AG04450 (cell line): Measurements from ENCODE around the gene CRHR1. TPM values are rescaled to one million over a fixed set of nuclear protein-coding genes. Genes with fewer than 3 reads are reported as not detected.

ENCODE experiments used
- CTCF ChIA-PET: fragments of 300-600, 350-600 bp; formaldehyde crosslinking; extraction: SDS; loops from one replicate; lab custom pipeline; 2022; ENCODE audit warnings: antibody characterized with exemption, inconsistent platforms; lab: Charles Lee
- POLR2A ChIA-PET: fragments of 350-600 bp; formaldehyde crosslinking; extraction: SDS; loops from one replicate; lab custom pipeline; 2021; ENCODE audit warnings: antibody characterized with exemption, inconsistent platforms; lab: Yijun Ruan, JAX
- DNase-seq: peaks from one replicate; pipeline ENCODE4 v3.0.0-alpha.2; 2011; ENCODE audit warnings: low read depth, low spot score
- H3K27ac ChIP-seq: one replicate; pipeline ENCODE4 v1.5.1; 2012; ENCODE audit warnings: low read depth, low read length, control low read depth
- H3K27me3 ChIP-seq: one replicate; pipeline ENCODE4 v1.6.0; 2012; ENCODE audit warnings: low read length; ENCODE audit not compliant: control insufficient read depth, insufficient read depth
- H3K4me3 ChIP-seq: 2 replicates; pipeline ENCODE4 v1.5.1; 2011; ENCODE audit warnings: mild to moderate bottlenecking, low read depth, low read length, control low read depth
- H3K9me3 ChIP-seq: 2 replicates; pipeline ENCODE4 v1.5.1; 2012; ENCODE audit warnings: low read length; ENCODE audit not compliant: control insufficient read depth, insufficient read depth
- polyA plus RNA-seq: library from polyadenylated mRNA; depleted of rRNA; stranded (reverse); fragments of >200 nt; gene quantifications from 2 replicates; pipeline ENCODE4 v1.2.3, GENCODE V29; 2011
- TF ChIP-seq, protein P1 (sequence below): IDR thresholded peaks from 2 replicates; pipeline ENCODE4 v1.5.1; 2011; ENCODE audit warnings: low read depth, low read length, control low read depth, inconsistent platforms

CRHR1 gene
- polyA plus RNA-seq, 1 experiment = not detected

DNA sequence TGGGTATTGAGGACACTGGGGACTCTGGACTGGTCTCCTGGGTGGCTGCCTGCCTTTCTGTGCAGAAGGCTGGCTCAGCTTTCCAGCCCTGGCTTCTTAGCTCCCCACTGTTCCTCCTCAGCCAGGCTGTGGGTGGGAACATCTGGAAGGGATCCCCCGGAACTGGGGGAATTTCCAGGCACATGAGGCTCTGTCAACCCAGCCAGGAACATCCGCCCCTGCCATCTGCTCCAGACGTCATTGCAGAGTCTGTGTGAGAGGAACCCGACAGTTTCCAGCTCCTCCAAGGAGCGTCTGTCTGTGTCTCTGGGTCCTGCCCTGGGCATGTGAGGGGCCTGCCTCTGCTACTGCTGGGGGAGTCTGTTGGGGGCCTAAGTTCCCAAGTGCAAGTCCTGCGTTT, 36.2 kb upstream of the CRHR1 start:
- TF ChIP-seq, protein P1, sequence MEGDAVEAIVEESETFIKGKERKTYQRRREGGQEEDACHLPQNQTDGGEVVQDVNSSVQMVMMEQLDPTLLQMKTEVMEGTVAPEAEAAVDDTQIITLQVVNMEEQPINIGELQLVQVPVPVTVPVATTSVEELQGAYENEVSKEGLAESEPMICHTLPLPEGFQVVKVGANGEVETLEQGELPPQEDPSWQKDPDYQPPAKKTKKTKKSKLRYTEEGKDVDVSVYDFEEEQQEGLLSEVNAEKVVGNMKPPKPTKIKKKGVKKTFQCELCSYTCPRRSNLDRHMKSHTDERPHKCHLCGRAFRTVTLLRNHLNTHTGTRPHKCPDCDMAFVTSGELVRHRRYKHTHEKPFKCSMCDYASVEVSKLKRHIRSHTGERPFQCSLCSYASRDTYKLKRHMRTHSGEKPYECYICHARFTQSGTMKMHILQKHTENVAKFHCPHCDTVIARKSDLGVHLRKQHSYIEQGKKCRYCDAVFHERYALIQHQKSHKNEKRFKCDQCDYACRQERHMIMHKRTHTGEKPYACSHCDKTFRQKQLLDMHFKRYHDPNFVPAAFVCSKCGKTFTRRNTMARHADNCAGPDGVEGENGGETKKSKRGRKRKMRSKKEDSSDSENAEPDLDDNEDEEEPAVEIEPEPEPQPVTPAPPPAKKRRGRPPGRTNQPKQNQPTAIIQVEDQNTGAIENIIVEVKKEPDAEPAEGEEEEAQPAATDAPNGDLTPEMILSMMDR = no peak
- ChIA-PET CTCF (no interaction called here), POLR2A (no interaction called here)
- no peak overlapping the region for H3K4me3 ChIP-seq
- H3K27ac ChIP-seq = no peak overlapping the region
- peaks cover 17% of the 10 kb centered on the region for H3K27me3 ChIP-seq
- no peak for DNase-seq
- H3K9me3 ChIP-seq = no peaks in the 10 kb centered on the region

DNA sequence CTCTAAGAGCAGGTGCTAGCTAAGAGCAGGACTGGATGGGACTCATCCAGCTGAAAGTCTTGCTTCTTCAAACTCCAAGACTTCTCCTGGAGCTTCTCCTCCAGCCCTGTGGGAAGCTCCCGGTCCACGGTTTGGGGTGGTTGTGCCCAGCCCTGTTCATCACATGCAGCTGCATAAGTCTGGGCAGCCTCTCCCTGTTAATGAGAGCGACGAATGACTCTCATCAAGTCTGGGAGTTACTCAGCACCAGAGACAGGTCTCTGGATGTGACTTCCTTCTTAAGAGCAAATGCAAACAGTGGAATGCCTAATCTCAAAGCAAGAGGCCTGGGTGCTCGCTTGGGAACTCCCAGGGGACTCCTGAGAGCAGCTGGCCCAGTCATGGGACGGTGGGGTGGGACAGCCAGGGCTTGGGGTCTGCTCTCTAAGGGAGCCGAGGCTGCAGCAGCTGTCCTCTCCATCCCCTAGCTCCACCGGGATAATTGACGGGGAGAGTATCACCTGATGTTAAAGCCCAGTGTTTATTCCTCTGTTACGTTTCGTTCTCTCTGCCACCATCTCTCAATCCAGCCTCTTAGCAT, 35.3 kb upstream of the CRHR1 start:
- H3K9me3 ChIP-seq = no peaks in the 10 kb centered on the region
- H3K4me3 ChIP-seq = no peak overlapping the region
- no peak overlapping the region for H3K27ac ChIP-seq
- CTCF ChIA-PET = no interaction called here
- TF ChIP-seq, protein P1 = no peak
- peaks cover 17% of the 10 kb centered on the region for H3K27me3 ChIP-seq
- no peak for DNase-seq
- POLR2A ChIA-PET = no interaction called here

GRCh38 chr17:45749831-45750335, 34.2 kb upstream of the CRHR1 start:
- Histone ChIP-seq H3K27ac (no peak overlapping the region), H3K27me3 (peaks cover 17% of the 10 kb centered on the region), H3K4me3 (no peak overlapping the region), H3K9me3 (no peaks in the 10 kb centered on the region)
- ChIA-PET CTCF (no interaction called here), POLR2A (no interaction called here)
- DNase-seq = no peak
- TF ChIP-seq, protein P1 = no peak

GRCh38 chr17:45750779-45751440, 33.2 kb upstream of the CRHR1 start:
- Histone ChIP-seq H3K27ac (no peak overlapping the region), H3K4me3 (no peak overlapping the region), H3K9me3 (no peaks in the 10 kb centered on the region), H3K27me3 (peaks cover 16% of the 10 kb centered on the region)
- no peak for DNase-seq
- ChIA-PET CTCF (no interaction called here), POLR2A (no interaction called here)
- TF ChIP-seq, protein P1 = no peak

DNA sequence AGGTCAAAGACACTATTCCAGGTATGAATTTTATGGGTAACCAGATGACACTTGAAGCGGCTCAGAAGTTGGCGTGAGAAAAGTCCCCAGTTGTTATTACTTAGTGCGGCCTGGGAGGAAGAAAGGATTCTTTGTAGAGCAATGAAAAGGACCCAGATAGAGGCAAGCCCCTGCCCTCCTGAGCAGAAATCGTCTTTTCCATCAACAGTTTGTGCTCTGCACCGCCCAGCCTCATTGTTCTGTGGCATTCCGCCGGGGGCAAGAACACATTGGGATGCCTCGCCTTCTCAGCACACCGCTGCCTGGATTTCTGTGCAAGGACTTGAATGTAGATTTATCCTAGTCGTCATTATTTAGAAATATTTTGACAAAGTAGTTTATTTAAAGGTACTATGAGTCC, 32.7 kb upstream of the CRHR1 start:
- TF ChIP-seq, protein P1 = no peak
- CTCF ChIA-PET = no interaction called here
- Histone ChIP-seq H3K4me3 (no peak overlapping the region), H3K9me3 (no peaks in the 10 kb centered on the region), H3K27ac (no peak overlapping the region), H3K27me3 (peaks cover 14% of the 10 kb centered on the region)
- no peak for DNase-seq
- POLR2A ChIA-PET = no interaction called here
